Stimulated activated CD4-positive, alpha-beta T cell treated with anti-CD3 and anti-CD28 coated beads, Interleukin-2, amount 100 ng/mL, for 24 hours (primary cell): ENCODE measurements around the gene PRKAG2.

Source experiments
- DNase-seq, 2 donors: peaks; one replicate each; pipeline ENCODE4 v3.0.0-alpha.2; 2020

The PRKAG2 gene

GRCh38 chr7:151864081-151864480, 12.8 kb downstream of the PRKAG2 start:
- DNase-seq = no peak

- no peak for DNase-seq
Observed at GRCh38 chr7:151863386-151864079, 13.4 kb downstream of the PRKAG2 start.

- DNase-seq = no peak
Observed at GRCh38 chr7:151862606-151863381, 14.1 kb downstream of the PRKAG2 start.

- DNase-seq = no peak
Observed at GRCh38 chr7:151861881-151862280, 15.0 kb downstream of the PRKAG2 start.

GRCh38 chr7:151860771-151861170, 16.1 kb downstream of the PRKAG2 start:
- DNase-seq = no peak

GRCh38 chr7:151859948-151860685, 16.8 kb downstream of the PRKAG2 start:
- DNase-seq = no peak

GRCh38 chr7:151859111-151859947, 17.6 kb downstream of the PRKAG2 start:
- DNase-seq = no peak

- no peak for DNase-seq
Observed at GRCh38 chr7:151858456-151858855, 18.5 kb downstream of the PRKAG2 start.

GRCh38 chr7:151857866-151858450, 19.0 kb downstream of the PRKAG2 start:
- no peak for DNase-seq

GRCh38 chr7:151857412-151857811, 19.5 kb downstream of the PRKAG2 start:
- DNase-seq = no peak

GRCh38 chr7:151856516-151856915, 20.4 kb downstream of the PRKAG2 start:
- no peak for DNase-seq

GRCh38 chr7:151856098-151856497, 20.8 kb downstream of the PRKAG2 start:
- no peak for DNase-seq

GRCh38 chr7:151854720-151855071, 22.2 kb downstream of the PRKAG2 start:
- no peak for DNase-seq

- DNase-seq = no peak
Observed at GRCh38 chr7:151853896-151854719, 22.8 kb downstream of the PRKAG2 start.

GRCh38 chr7:151852486-151853396, 24.2 kb downstream of the PRKAG2 start:
- DNase-seq = no peak

- peak in 1 of 2 donors; percentile 15 for DNase-seq
Observed at GRCh38 chr7:151851782-151852181, 25.1 kb downstream of the PRKAG2 start.

GRCh38 chr7:151851145-151851751, 25.7 kb downstream of the PRKAG2 start:
- DNase-seq = peak; percentile 30 to 40

- DNase-seq = peak in 1 of 2 donors; percentile 29
Observed at GRCh38 chr7:151850491-151851124, 26.3 kb downstream of the PRKAG2 start.

GRCh38 chr7:151849879-151850260, 27.0 kb downstream of the PRKAG2 start:
- DNase-seq = no peak
